ENCODE results near the gene DECR2. TPM values are rescaled to one million over a fixed set of nuclear protein-coding genes. Genes with fewer than 3 reads are reported as not detected.

Gene DECR2
- total and polyA plus RNA-seq, 2 of the 13 experiments (the other 11 are each of a cell fraction or from before 2014, with no cell fraction given): 36.3 to 44.6 TPM

GRCh38 chr16:370443-370842 is 31.2 kb upstream of the DECR2 start, which contains the start of gene MRPL28 (continued):
- no peak for TF ChIP-seq EEA1 (CRISPR knock-in tag; IDR thresholded peaks at IDR 0.05; ENCODE audit: borderline replicate concordance)
- no peak for TF ChIP-seq ZNF619 (CRISPR knock-in tag; IDR thresholded peaks at IDR 0.05)
- TF ChIP-seq FUBP1 (CRISPR knock-in tag; IDR thresholded peaks at IDR 0.05; ENCODE audit: borderline replicate concordance): no peak
- peak; percentile 91 for TF ChIP-seq GABPA (IDR thresholded peaks at IDR 0.05; ENCODE audit: low read depth, low read length)
- peak; percentile 95 for TF ChIP-seq GABPA (CRISPR knock-in tag; IDR thresholded peaks at IDR 0.05; ENCODE audit: low read depth)
- no peak for TF ChIP-seq ZNF530 (CRISPR knock-in tag; IDR thresholded peaks at IDR 0.05; ENCODE audit: low read depth)
- peak in 1 of 2 experiments; percentile 47; a peak in 1 of 4 replicates for TF ChIP-seq HMGXB4 (CRISPR knock-in tag; IDR thresholded peaks at IDR 0.05; ENCODE audit: borderline replicate concordance in 1 of 2, low read depth in 1 of 2)
- TF ChIP-seq YY1 (IDR thresholded peaks at IDR 0.05; ENCODE audit: insufficient read depth, insufficient replicate concordance, low read depth, low read length): peak; percentile 80
- TF ChIP-seq ZNF691 (CRISPR knock-in tag; IDR thresholded peaks at IDR 0.05; ENCODE audit: borderline replicate concordance, low read depth): no peak
- TF ChIP-seq PREB (CRISPR knock-in tag; IDR thresholded peaks at IDR 0.05): no peak
- no peak for TF ChIP-seq ZBTB42 (CRISPR knock-in tag; IDR thresholded peaks at IDR 0.05)
- TF ChIP-seq HOXA9 (CRISPR knock-in tag; IDR thresholded peaks at IDR 0.05; ENCODE audit: borderline replicate concordance): no peak
- no peak for TF ChIP-seq ATRX (CRISPR knock-in tag; IDR thresholded peaks at IDR 0.05; ENCODE audit: borderline replicate concordance)
- TF ChIP-seq ZNF326 (CRISPR knock-in tag; IDR thresholded peaks at IDR 0.05; ENCODE audit: borderline replicate concordance): peak; percentile 92
- TF ChIP-seq SNAPC2 (CRISPR knock-in tag; IDR thresholded peaks at IDR 0.05): no peak
- TF ChIP-seq NFE2 (CRISPR knock-in tag; IDR thresholded peaks at IDR 0.05): no peak
- no peak for TF ChIP-seq ZNF597 (CRISPR knock-in tag; IDR thresholded peaks at IDR 0.05)
- no peak for TF ChIP-seq CSRNP1 (CRISPR knock-in tag; IDR thresholded peaks at IDR 0.05)
- TF ChIP-seq ZNF260 (CRISPR knock-in tag; IDR thresholded peaks at IDR 0.05; ENCODE audit: borderline replicate concordance, low read depth): no peak
- TF ChIP-seq KAT2B (IDR thresholded peaks at IDR 0.05; ENCODE audit: borderline replicate concordance, low read depth, low read length): no peak

Data from HepG2 (cell line).